ENCODE measurements around the gene CPPED1. TPM values are rescaled to one million over a fixed set of nuclear protein-coding genes. Genes with fewer than 3 reads are reported as not detected.

CPPED1 gene
- total and polyA plus RNA-seq, 2 of the 4 experiments (the other 2 are of a cell fraction): 5.1 to 6.5 TPM

- dilution Hi-C loops (cut with HindIII; ENCODE audit: low sequenced_read_pairs, unreplicated experiment): no loop called here
- Histone ChIP-seq H3K4ac (ENCODE audit: low read depth, low read length) (no peak overlapping the region), H4K8ac (ENCODE audit: low read depth in 2 of 2, low read length in 2 of 2) (no peak overlapping the region), H3K18ac (ENCODE audit: low read depth, low read length) (no peak overlapping the region), H3K4me3 (ENCODE audit: insufficient read depth, low read depth, low read length) (no peak overlapping the region), H3K9me3 (ENCODE audit: control insufficient read depth, insufficient read depth, low read length) (no peaks in the 10 kb centered on the region), H2BK20ac (ENCODE audit: low read depth, low read length) (no peak overlapping the region), H2BK5ac (ENCODE audit: low read depth, low read length, poor library complexity, severe bottlenecking) (no peak overlapping the region), H3K9ac (ENCODE audit: low read depth, low read length) (no peak overlapping the region), H4K20me1 (ENCODE audit: insufficient read depth, low read length) (no peaks in the 10 kb centered on the region), H4K5ac (ENCODE audit: low read depth, low read length) (no peak overlapping the region), H3K23ac (ENCODE audit: low read depth, low read length) (no peak overlapping the region), H3K79me1 (ENCODE audit: low read depth in 1 of 2, low read length in 2 of 2) (no peaks in the 10 kb centered on the region), H3K4me2 (ENCODE audit: low read depth, low read length) (no peak overlapping the region), H3K27ac (ENCODE audit: insufficient read depth, low read length) (no peak overlapping the region), H2AFZ (replicated peaks; ENCODE audit: low read length, poor library complexity) (no peak overlapping the region), H2BK120ac (ENCODE audit: low read depth, low read length) (no peak overlapping the region), H3K27me3 (ENCODE audit: control insufficient read depth, insufficient read depth, low read length) (no peaks in the 10 kb centered on the region), H3K14ac (replicated peaks; ENCODE audit: low read depth, low read length) (no peak overlapping the region), H2AK9ac (replicated peaks; ENCODE audit: low read depth, low read length, poor library complexity) (no peak overlapping the region), H3K56ac (ENCODE audit: extremely low read depth, insufficient read depth, low read length) (no peak overlapping the region), H2AK5ac (ENCODE audit: low read depth, low read length) (no peak overlapping the region), H3K9me1 (ENCODE audit: insufficient read depth, low read length) (no peaks in the 10 kb centered on the region), H4K91ac (ENCODE audit: insufficient read depth, low read depth, low read length) (no peak overlapping the region), H3K4me1 (ENCODE audit: control insufficient read depth, insufficient read depth, low read length) (no peaks in the 10 kb centered on the region), H3K36me3 (ENCODE audit: control insufficient read depth, insufficient read depth, low read length) (no peaks in the 10 kb centered on the region), H2BK15ac (ENCODE audit: low read depth, low read length) (no peak overlapping the region)
- BruUV-seq (replicated peaks): no TSS peak
- ChIA-PET CTCF (interaction anchor here (0.6 kb wide), 1 partner anchor 8 kb away, joined by 8 read pairs; no protein-coding TSS in a partner anchor), POLR2A (ENCODE audit: unreplicated experiment) (no interaction called here)
- intact Hi-C loops (cut with micrococcal nuclease): no loop called here
- 38% methylated on average over 2 of the region's 3 CpGs; no CpG with 5 or more reads in 1 of the 2 experiments for WGBS, 2 experiments (ENCODE audit: extremely low coverage in 2 of 2, insufficient read length in 1 of 2)
- DNase-seq (no peak), ATAC-seq (ENCODE audit: low read depth) (no peak)
- in situ Hi-C loops (cut with MboI; ENCODE audit: low sequenced_read_pairs): no loop called here
- TF ChIP-seq CTCF (conservative IDR thresholded peaks at IDR 0.05; ENCODE audit: low read depth, low read length): no peak
- no peak for TF ChIP-seq ELK1 (IDR thresholded peaks at IDR 0.05; ENCODE audit: borderline replicate concordance, low read depth, low read length)
These were observed 41.6 kb upstream of the CPPED1 start for GRCh38 chr16:12845282-12845681.

Data from IMR-90 (cell line).